K562 (cell line): ENCODE measurements around the gene SLC25A45. TPM values are rescaled to one million over a fixed set of nuclear protein-coding genes. Genes with fewer than 3 reads are reported as not detected.
A peak's percentile ranks its signal among the peaks of the same experiment; 100 is the strongest.

Source experiments
- BCOR ChIP-seq: fragments of 450-650 bp; IDR thresholded peaks from 2 replicates; pipeline ENCODE4 v1.6.1; 2016
- CBFA2T3 ChIP-seq: fragments of 450-650 bp; IDR thresholded peaks from 2 replicates; pipeline ENCODE4 v1.6.1; 2017
- CREM ChIP-seq: IDR thresholded peaks from 2 replicates; pipeline ENCODE4 v1.6.1; 2014; ENCODE audit warnings: antibody characterized with exemption, low read depth
- CXXC5 ChIP-seq: fragments of 250-450 bp; sonication (Bioruptor Pico); IDR thresholded peaks from 2 replicates; pipeline ENCODE4 v1.8.0; 2022; ENCODE audit warnings: inconsistent platforms, mild to moderate bottlenecking, moderate library complexity
- E2F6 ChIP-seq, 2 experiments: IDR thresholded peaks; 2 replicates each; pipeline ENCODE4 v1.6.1; 2011; ENCODE audit warnings: borderline replicate concordance in 1 of 2, control low read depth in 1 of 2, low read depth in 1 of 2, low read length in 1 of 2, mild to moderate bottlenecking in 1 of 2, mixed read lengths in 1 of 2, moderate library complexity in 1 of 2; ENCODE audit not compliant: insufficient read depth in 1 of 2, insufficient read length in 1 of 2, poor library complexity in 1 of 2, severe bottlenecking in 1 of 2; ENCODE audit errors: extremely low read depth in 1 of 2
- EP300 ChIP-seq: IDR thresholded peaks from 2 replicates; pipeline ENCODE4 v1.6.1; 2012; ENCODE audit warnings: low read length, improper control_type of control experiment
- GABPA ChIP-seq: fragments of 200-800 bp; sonication (Bioruptor generic); conservative IDR thresholded peaks from 2 replicates; pipeline ENCODE4 v1.6.1; 2016; ENCODE audit warnings: low read depth, missing genetic modification characterization, missing compliant biosample characterization
- HDAC6 ChIP-seq: IDR thresholded peaks from 2 replicates; pipeline ENCODE4 v1.6.1; 2012; ENCODE audit warnings: low read depth, mild to moderate bottlenecking, control low read depth, inconsistent platforms, low read length, moderate library complexity
- HNRNPLL ChIP-seq: fragments of 200-400 bp; formaldehyde crosslinking; IDR thresholded peaks from 2 replicates; pipeline ENCODE4 v1.6.1; 2017; ENCODE audit warnings: low read length, low read depth, mild to moderate bottlenecking; ENCODE audit not compliant: poor library complexity, severe bottlenecking
- MAX ChIP-seq: sonication (generic); formaldehyde crosslinking; IDR thresholded peaks from 2 replicates; pipeline ENCODE4 v1.9.0; 2022; ENCODE audit warnings: mild to moderate bottlenecking, missing genetic modification reagents
- PML ChIP-seq: IDR thresholded peaks from 2 replicates; pipeline ENCODE4 v1.6.1; 2012; ENCODE audit warnings: low read length, inconsistent platforms
- POLR2B ChIP-seq: fragments of 450-650 bp; IDR thresholded peaks from 2 replicates; pipeline ENCODE4 v1.6.1; 2018; ENCODE audit warnings: low read depth; ENCODE audit not compliant: partially characterized antibody
- PTTG1 ChIP-seq: fragments of 450-650 bp; IDR thresholded peaks from 2 replicates; pipeline ENCODE4 v1.6.1; 2016; ENCODE audit warnings: low read depth, mild to moderate bottlenecking, missing genetic modification characterization, missing compliant biosample characterization
- SMARCE1 ChIP-seq: fragments of 450-650 bp; IDR thresholded peaks from 2 replicates; pipeline ENCODE4 v1.7.1; 2016; ENCODE audit warnings: mild to moderate bottlenecking
- SPI1 ChIP-seq: IDR thresholded peaks from 2 replicates; pipeline ENCODE4 v1.6.1; 2011; ENCODE audit warnings: low read depth, low read length, control low read depth, borderline replicate concordance
- TCF3 ChIP-seq: sonication (generic); formaldehyde crosslinking; IDR thresholded peaks from 2 replicates; pipeline ENCODE4 v1.4.0; 2020; ENCODE audit warnings: mild to moderate bottlenecking, missing genetic modification reagents
- ZBTB11 ChIP-seq, 3 experiments: fragments of 200-800 bp in 1 of 3; fragments of 250-450 bp in 1 of 3; fragments of 450-650 bp in 1 of 3; sonication (Bioruptor Pico) in 1 of 3; sonication (Bioruptor generic) in 1 of 3; formaldehyde crosslinking in 1 of 3; IDR thresholded peaks; 2 replicates each; pipeline versions ENCODE4 v1.6.1 to v1.8.0; 2016 to 2022; ENCODE audit warnings: mild to moderate bottlenecking in 2 of 3, missing genetic modification characterization in 2 of 3, missing compliant biosample characterization in 1 of 3, moderate library complexity in 1 of 3
- ZBTB2 ChIP-seq: fragments of 450-650 bp; IDR thresholded peaks from 2 replicates; pipeline ENCODE4 v1.6.1; 2016; ENCODE audit warnings: antibody characterized with exemption
- ZFP36 ChIP-seq: fragments of 150-350 bp; IDR thresholded peaks from 2 replicates; pipeline ENCODE4 v1.6.1; 2018; ENCODE audit warnings: low read length, low read depth; ENCODE audit not compliant: partially characterized antibody
- ZFX ChIP-seq: sonication (generic); formaldehyde crosslinking; IDR thresholded peaks from 2 replicates; pipeline ENCODE4 v1.8.0; 2022; ENCODE audit warnings: mild to moderate bottlenecking, missing genetic modification reagents, moderate library complexity
- ZNF695 ChIP-seq: fragments of 450-650 bp; formaldehyde crosslinking; IDR thresholded peaks from 2 replicates; pipeline ENCODE4 v1.4.0; 2020; ENCODE audit warnings: mild to moderate bottlenecking, moderate library complexity
- polyA plus RNA-seq, 8 experiments: library from polyadenylated mRNA; depleted of rRNA in 4 of 8; stranded (reverse) in 5 of 8; unstranded in 3 of 8; fragments of >200 nt; fragmentation: Nextera tagmentation in 2 of 8; fragmentation: Illumina TruSeq in 1 of 8; extraction: Ambion mirVana in 2 of 8; extraction: Trizol in 1 of 8; gene quantifications; 2 replicates each; pipeline versions ENCODE4 v1.2.1 to v1.2.3, GENCODE V29; 2011 to 2014; ENCODE audit warnings: inconsistent platforms in 1 of 8, missing spikeins in 1 of 8
- total RNA-seq, 7 experiments: library from RNA; depleted of rRNA in 6 of 7; stranded (reverse); fragments of >200 nt in 6 of 7; fragmentation: Illumina TruSeq in 2 of 7; extraction: Trizol in 2 of 7; gene quantifications; 2 replicates each; pipeline versions ENCODE4 v1.2.1 to v1.2.3, GENCODE V29; 2011 to 2021; ENCODE audit warnings: low replicate concordance in 1 of 7

SLC25A45 gene
- total and polyA plus RNA-seq, 9 of the 15 experiments (the other 6 are each of a cell fraction or from before 2014, with no cell fraction given) = 0.15 to 2.3 (median 0.68) TPM

- TF ChIP-seq HDAC6 (no peak), ZNF695 (CRISPR knock-in tag) (no peak), CBFA2T3 (peak; percentile 75), E2F6 (IDR thresholded peaks at IDR 0.05; ENCODE audit: borderline replicate concordance in 1 of 2, extremely low read depth in 1 of 2, insufficient read depth in 1 of 2, insufficient read length in 1 of 2, low read depth in 1 of 2, low read length in 1 of 2, poor library complexity in 1 of 2, severe bottlenecking in 1 of 2) (peak; percentile 69 to 75), TCF3 (CRISPR knock-in tag) (peak; percentile 50), HNRNPLL (peak; percentile 96), ZBTB11 (CRISPR knock-in tag; IDR thresholded peaks at IDR 0.05) (peak in 1 of 3 experiments; percentile 19; a peak in 1 of 6 replicates), ZFP36 (no peak), POLR2B (no peak), ZBTB2 (peak; percentile 35; the same call in 1 of the 2 replicates), PTTG1 (tag) (no peak), SPI1 (peak; percentile 100), SMARCE1 (peak; percentile 67), CREM (peak; percentile 33), CXXC5 (peak; percentile 61; the same call in 1 of the 2 replicates), GABPA (tag) (peak; percentile 48), EP300 (peak; percentile 35; the same call in 1 of the 2 replicates), PML (peak; percentile 33; the same call in 1 of the 2 replicates), BCOR (peak; percentile 49), MAX (peak; percentile 1; the same call in 1 of the 2 replicates), ZFX (CRISPR knock-in tag) (peak; percentile 47; the same call in 1 of the 2 replicates)
These were observed 27.3 kb downstream of the SLC25A45 start (continued) for GRCh38 chr11:65355013-65355775.
